Stomach smooth muscle (tissue), 2 donors: Measurements from ENCODE around the gene FBXO24.

Experiments used
- H3K27ac ChIP-seq: one replicate; pipeline ENCODE4 v1.7.0; 2013; ENCODE audit warnings: mild to moderate bottlenecking, low read length, inconsistent platforms
- H3K27me3 ChIP-seq, 2 donors: one replicate each; pipeline ENCODE4 v1.7.0; 2013; ENCODE audit warnings: low read length in 2 of 2; ENCODE audit not compliant: insufficient read depth in 2 of 2, control insufficient read depth in 1 of 2
- H3K36me3 ChIP-seq, 2 donors: one replicate each; pipeline ENCODE4 v1.7.0; 2013; ENCODE audit warnings: low read length in 2 of 2; ENCODE audit not compliant: control insufficient read depth in 2 of 2, insufficient read depth in 2 of 2
- H3K4me1 ChIP-seq: one replicate; pipeline ENCODE4 v1.7.0; 2013; ENCODE audit warnings: low read length; ENCODE audit not compliant: control insufficient read depth, insufficient read depth
- H3K4me3 ChIP-seq, 2 donors: one replicate each; pipeline ENCODE4 v1.7.0; 2013; ENCODE audit warnings: low read length in 2 of 2
- H3K9ac ChIP-seq, 2 donors: one replicate each; pipeline ENCODE4 v1.7.0; 2013; ENCODE audit warnings: low read length in 2 of 2, mild to moderate bottlenecking in 1 of 2
- H3K9me3 ChIP-seq, 2 donors: one replicate each; pipeline ENCODE4 v1.7.0; 2013; ENCODE audit warnings: low read length in 2 of 2; ENCODE audit not compliant: control insufficient read depth in 2 of 2
- donor health status: healthy.
- donor health status: Pancreatic carcinoma.

Gene FBXO24

DNA sequence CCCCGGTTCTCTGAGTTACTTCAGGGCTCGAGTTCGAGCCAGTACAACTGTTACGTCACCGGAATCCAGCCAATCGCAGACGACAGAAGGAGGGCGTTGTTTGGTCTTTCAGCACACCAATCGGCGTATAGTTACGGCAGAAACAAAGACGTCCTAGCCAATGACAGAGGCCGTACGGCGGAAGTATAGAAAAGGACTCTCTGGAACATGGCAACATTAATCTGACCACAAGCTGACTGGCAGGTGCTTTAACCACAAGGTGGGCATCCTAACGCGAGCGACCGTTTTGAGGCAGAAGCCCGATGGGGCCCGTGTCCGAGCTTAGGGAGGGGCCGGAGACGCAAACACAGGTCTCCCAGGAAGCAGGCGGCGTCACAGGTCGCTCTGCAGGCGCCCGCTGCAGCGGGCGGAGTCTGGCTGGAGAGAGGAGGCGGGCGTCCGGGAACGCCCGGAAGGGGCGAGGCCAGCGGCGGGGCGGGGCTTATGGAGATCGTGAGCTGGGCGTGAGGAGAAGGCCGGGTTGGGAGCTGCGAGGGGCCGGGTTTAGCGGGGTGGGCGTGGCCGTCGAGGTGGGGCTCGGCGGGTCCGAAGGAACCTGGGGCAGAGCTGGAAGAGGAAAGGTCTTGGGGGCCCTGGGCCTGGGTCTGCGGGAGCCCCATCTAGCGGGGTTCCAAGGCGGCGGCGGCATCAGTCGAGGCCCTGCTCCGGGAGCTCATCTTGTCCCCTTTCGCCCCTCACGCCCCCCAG is 26.0 kb downstream of the FBXO24 start, which contains the start of gene MOSPD3:
MOSPD3 (plus strand) TSS at position 558 of the 747 bp plus-strand sequence. CDS start 252 bp downstream, outside the sequence.
- H3K27ac ChIP-seq, result peak within 1 kb of the TSS; percentile 91

DNA sequence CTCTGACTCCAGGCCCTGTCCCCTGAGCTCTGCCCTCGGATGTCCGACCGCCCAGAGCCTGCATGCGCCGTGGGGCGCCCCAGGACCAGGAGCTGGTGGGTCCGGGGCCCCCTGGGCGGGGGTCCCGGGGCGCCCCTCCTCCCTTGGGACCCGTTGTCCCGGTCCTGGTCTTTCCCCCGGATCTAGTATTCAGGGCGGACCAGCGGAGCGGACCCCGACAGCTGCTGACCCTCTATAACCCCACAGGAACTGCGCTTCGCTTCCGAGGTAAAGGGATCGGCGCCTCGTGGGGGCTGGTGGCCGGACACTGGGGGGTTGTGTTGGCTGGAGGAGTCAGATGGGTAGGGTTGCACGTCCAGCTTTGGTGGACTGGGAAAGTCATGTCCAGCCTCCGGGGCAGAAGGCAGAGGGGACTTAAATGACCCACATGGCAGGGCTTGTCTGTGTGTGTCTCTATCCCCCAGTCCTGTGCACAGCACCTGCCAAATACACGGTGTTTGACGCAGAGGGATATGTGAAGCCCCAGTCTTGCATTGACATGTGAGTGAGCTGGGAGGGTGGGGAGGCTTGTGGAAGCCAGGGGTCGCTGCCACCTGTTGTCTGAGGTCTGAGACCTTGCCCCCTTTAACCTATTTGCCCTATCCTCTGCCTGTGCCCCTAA is 26.7 kb downstream of the FBXO24 start:
- peak overlapping the region; percentile 53 to 94 for H3K4me3 ChIP-seq
- H3K4me1 ChIP-seq, result peaks cover 14% of the 10 kb centered on the region
- H3K27ac ChIP-seq, result no peak overlapping the region

More for the DNA sequence above, 26.0 kb downstream of the FBXO24 start, which contains the start of gene MOSPD3:
- Histone ChIP-seq H3K9ac (peak within 1 kb of the TSS; percentile 77 to 89), H3K36me3 (peaks cover 0 to 6% of the 10 kb centered on the region in 2 donors), H3K4me3 (peak within 1 kb of the TSS; percentile 93 to 94), H3K4me1 (peaks cover 14% of the 10 kb centered on the region), H3K27me3 (no peaks in the 10 kb centered on the region), H3K9me3 (no peaks in the 10 kb centered on the region)

DNA sequence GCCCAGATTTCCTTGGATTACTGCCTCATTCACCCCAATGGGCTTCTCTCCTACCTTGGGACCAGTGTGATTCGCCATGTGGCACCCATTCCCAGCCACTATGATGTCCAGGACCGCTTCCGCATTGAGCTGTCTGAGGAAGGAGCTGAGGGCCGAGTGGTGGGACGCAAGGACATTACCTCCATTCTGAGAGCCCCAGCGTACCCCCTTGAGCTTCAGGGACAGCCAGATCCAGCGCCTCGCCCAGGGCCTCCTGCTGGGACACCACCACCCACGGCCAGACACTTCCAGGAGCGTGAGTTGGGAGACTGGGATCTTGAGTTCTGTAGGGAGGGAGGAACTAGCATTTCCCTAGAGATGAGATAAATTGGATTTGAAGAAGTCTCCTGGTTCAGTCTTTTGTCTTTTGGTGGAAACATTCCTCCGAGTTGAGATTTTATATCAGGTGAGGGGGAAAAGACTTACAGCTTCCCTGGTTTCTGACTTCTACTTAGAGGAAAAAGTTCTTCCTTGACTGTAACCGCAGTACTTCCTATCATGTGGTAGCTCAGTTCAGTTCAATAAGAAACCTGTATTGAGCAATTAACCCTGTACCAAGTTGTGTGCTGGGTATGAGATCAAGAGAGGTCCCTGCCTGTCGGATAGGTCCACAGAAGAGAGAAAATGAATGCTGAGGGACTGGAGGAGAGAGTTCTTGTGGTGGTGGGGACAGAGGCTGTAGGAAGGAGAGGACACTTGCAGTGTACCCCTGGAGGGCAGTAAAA is 27.5 kb downstream of the FBXO24 start:
- Histone ChIP-seq H3K4me3 (peak overlapping the region; percentile 53 to 94), H3K27me3 (no peaks in the 10 kb centered on the region), H3K9ac (peak overlapping the region in 1 of 2 donors; percentile 77), H3K4me1 (peaks cover 14% of the 10 kb centered on the region), H3K27ac (no peak overlapping the region), H3K9me3 (no peaks in the 10 kb centered on the region), H3K36me3 (peaks cover 0 to 6% of the 10 kb centered on the region in 2 donors)

More for the DNA sequence above, 26.7 kb downstream of the FBXO24 start:
- Histone ChIP-seq H3K9ac (peak overlapping the region; percentile 75 to 77), H3K27me3 (no peaks in the 10 kb centered on the region), H3K36me3 (peaks cover 0 to 6% of the 10 kb centered on the region in 2 donors), H3K9me3 (no peaks in the 10 kb centered on the region)

DNA sequence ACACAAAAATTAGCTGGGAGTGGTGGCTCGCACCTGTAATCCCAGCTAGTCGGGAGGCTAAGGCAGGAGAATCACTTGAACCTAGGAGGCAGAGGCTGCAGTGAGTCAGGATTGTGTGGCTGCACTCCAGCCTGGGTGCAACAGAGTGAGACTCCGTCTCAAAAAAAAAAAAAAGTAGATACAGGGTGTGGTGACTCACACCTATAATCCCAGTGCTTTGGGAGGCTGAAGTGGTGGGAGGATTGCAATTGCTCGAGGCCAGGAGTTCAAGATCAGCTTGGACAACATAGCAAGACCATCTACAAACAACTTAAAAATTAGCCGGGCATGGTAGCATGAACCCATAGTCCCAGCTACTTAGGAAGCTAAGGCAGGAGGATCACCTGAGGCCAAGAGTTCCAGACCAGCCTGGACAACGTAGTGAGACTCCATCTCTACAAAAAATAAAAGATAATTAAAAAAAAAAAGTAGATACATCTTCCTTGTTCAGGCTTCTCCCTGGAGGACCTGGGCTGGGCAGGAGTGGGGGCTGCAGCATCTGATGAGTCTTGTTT is 28.3 kb downstream of the FBXO24 start:
- Histone ChIP-seq H3K36me3 (peaks cover 0 to 6% of the 10 kb centered on the region in 2 donors), H3K9me3 (no peaks in the 10 kb centered on the region), H3K4me1 (peaks cover 14% of the 10 kb centered on the region), H3K27me3 (no peaks in the 10 kb centered on the region), H3K27ac (no peak overlapping the region), H3K4me3 (no peak overlapping the region), H3K9ac (no peak overlapping the region)

DNA sequence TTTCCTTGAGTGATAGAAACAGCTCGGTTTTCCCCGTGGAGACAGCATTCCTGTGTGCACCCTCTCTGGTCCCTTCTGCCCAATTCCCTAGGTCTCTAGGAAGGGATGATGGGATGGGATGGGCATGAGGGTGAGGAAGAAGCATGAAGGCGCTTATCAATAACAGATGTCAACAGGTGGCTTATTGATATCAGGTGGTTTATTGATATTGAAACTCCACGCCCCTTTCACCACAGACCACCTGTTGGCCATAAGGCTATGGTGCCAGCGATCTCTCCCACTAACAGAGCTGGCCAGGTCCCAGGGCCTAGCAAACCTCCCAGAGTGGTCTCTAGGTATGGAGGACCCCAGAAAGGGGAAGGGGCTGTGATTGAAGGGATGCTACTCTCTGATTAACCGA is 34.1 kb downstream of the FBXO24 start:
- Histone ChIP-seq H3K9ac (no peak overlapping the region), H3K27me3 (no peaks in the 10 kb centered on the region), H3K27ac (no peak overlapping the region), H3K9me3 (no peaks in the 10 kb centered on the region), H3K36me3 (peaks cover 0 to 5% of the 10 kb centered on the region in 2 donors), H3K4me3 (no peak overlapping the region), H3K4me1 (no peaks in the 10 kb centered on the region)

DNA sequence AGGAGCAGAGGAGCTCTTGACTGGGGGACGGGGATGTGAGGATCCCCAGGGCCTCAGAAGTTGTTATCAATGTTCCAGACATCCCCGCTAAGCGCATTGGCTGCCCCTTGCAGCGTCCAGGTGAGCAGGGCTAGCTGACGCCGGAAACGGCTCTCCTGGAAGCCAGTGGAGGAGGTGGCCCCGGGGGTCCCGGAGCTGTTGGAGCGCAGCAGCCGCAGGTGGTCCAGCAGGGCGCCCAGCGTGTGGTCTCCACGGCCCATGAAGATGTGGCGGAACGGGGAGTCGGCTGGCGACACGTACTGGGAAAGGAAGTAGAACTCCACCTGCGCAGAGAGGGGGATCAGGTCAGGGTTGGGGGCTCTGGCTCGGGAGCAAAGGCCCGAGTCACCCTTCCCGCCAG is 34.7 kb downstream of the FBXO24 start:
- Histone ChIP-seq H3K9me3 (no peaks in the 10 kb centered on the region), H3K4me1 (no peaks in the 10 kb centered on the region), H3K27ac (no peak overlapping the region), H3K9ac (no peak overlapping the region), H3K27me3 (no peaks in the 10 kb centered on the region), H3K36me3 (peaks cover 0 to 2% of the 10 kb centered on the region in 2 donors), H3K4me3 (no peak overlapping the region)

DNA sequence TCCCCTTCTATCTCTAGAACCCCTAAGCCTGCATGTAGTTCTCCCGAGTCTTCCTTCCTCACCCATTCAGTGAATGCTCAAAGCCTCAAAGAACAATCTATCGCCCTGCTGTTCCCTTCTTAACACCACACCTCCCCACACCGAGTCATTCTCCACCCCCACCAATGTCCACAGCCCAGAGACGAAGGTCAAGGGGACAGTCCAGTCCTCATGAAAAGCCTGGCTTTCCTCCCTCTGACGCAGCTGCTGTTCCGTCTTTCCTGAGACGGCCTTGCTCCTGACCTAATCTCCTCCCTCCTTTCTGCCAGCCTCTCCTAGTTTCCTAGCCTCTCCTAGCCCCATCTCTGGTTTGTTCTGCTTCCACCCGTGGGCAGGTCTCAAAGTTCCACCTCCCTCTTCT is 35.4 kb downstream of the FBXO24 start:
- peaks cover 0 to 2% of the 10 kb centered on the region in 2 donors for H3K36me3 ChIP-seq
- H3K4me3 ChIP-seq, result no peak overlapping the region
- no peak overlapping the region for H3K27ac ChIP-seq
- H3K9ac ChIP-seq, result no peak overlapping the region
- H3K9me3 ChIP-seq, result no peaks in the 10 kb centered on the region
- peaks cover 2% of the 10 kb centered on the region for H3K4me1 ChIP-seq
- H3K27me3 ChIP-seq, result peaks cover 0 to 6% of the 10 kb centered on the region in 2 donors

DNA sequence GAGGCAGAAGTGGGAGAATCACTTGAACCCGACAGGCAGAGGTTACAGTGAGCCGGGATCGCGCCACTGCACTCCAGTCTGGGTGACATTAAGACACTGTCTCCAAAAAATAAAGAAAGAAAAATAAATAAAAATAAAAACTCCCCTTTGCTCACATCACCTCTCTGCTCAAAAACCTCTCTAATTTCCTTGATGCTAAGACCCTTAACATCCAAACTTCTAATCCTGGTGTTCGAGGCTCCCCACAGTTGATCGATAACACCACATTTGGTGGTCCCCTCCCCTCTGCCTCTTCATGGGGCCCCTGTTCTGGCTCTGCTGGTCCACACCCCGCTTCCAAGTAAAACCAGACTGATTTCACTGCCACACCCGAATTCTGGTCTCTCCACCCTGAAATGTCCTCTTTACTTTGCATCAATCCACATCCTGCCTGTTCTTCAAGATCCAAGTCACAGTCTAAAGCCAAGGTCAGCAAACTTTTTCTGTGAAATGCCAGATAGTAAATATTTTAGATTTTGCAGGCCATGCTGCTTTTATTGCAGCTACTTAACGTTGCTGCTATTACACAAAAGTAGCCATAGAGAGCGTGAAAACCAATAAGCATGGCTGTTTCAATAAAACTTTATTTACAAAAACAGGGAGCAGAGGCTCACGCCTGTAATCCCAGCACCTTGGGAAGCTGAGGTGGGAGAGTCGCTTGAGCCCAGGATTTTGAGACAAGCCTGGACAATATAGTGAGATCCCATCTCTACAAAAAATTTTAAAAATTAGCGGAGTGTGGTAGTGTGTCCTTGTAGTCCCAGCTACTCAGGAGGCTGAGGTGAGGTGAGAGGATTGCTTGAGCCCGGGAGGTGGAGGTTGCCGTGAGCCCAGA is 38.1 kb downstream of the FBXO24 start:
- Histone ChIP-seq H3K4me3 (no peak overlapping the region), H3K36me3 (peaks cover 0 to 2% of the 10 kb centered on the region in 2 donors), H3K4me1 (peaks cover 9% of the 10 kb centered on the region), H3K27ac (no peak overlapping the region), H3K27me3 (peaks cover 2 to 9% of the 10 kb centered on the region in 2 donors), H3K9ac (no peak overlapping the region), H3K9me3 (no peaks in the 10 kb centered on the region)

DNA sequence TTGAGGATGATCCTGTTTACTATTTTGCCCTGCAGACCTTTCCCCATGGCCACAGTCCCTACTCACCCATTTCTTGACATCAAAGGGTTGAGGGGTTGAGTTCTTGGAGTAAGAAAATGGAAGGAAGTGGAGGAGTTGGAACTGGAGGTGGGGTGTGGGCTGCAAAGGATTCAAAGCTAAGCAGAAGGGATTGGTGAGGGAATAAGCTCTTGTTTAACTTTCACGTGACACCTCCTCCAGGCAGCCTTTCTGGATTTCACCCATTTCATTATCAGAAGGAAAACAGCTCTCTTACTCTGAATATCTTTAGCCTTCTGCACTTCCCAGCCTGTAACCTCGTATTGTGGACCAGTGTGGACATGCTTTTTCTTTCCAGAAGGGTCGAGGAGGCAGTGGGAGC is 39.9 kb downstream of the FBXO24 start:
- H3K27me3 ChIP-seq, result peaks cover 8 to 11% of the 10 kb centered on the region in 2 donors
- peaks cover 9% of the 10 kb centered on the region for H3K4me1 ChIP-seq
- no peaks in the 10 kb centered on the region for H3K36me3 ChIP-seq
- peak overlapping the region; percentile 35 to 54 for H3K4me3 ChIP-seq
- no peaks in the 10 kb centered on the region for H3K9me3 ChIP-seq
- H3K9ac ChIP-seq, result no peak overlapping the region
- H3K27ac ChIP-seq, result no peak overlapping the region
